GM12878 (cell line): ENCODE measurements around the gene UTP25. TPM values are rescaled to one million over a fixed set of nuclear protein-coding genes. Genes with fewer than 3 reads are reported as not detected.

Source experiments
- CUX1 ChIP-seq: IDR thresholded peaks from 2 replicates; pipeline ENCODE4 v1.6.1; 2012; ENCODE audit warnings: improper control_type of control experiment, low read depth, low read length; ENCODE audit not compliant: insufficient replicate concordance
- MYB ChIP-seq: fragments of 150-350 bp; IDR thresholded peaks from 2 replicates; pipeline ENCODE4 v1.6.1; 2014; ENCODE audit warnings: mild to moderate bottlenecking, low read depth, low read length, borderline replicate concordance
- RELB ChIP-seq: fragments of 450-650 bp; IDR thresholded peaks from 2 replicates; pipeline ENCODE4 v1.6.1; 2017; ENCODE audit warnings: low read depth, mild to moderate bottlenecking, moderate library complexity
- SIX5 ChIP-seq: IDR thresholded peaks from 2 replicates; pipeline ENCODE4 v1.6.1; 2011; ENCODE audit warnings: mild to moderate bottlenecking, low read depth, low read length, moderate library complexity; ENCODE audit not compliant: severe bottlenecking
- polyA plus RNA-seq, 11 experiments: library from polyadenylated mRNA; depleted of rRNA in 4 of 11; unstranded in 6 of 11; stranded (reverse) in 5 of 11; fragments of >200 nt; fragmentation: Nextera tagmentation in 4 of 11; fragmentation: Illumina TruSeq in 1 of 11; extraction: Ambion mirVana in 4 of 11; extraction: Trizol in 1 of 11; gene quantifications; 1 replicate in 1 of 11; 2 replicates in 10 of 11; pipeline versions ENCODE4 v1.2.1 to v1.2.3, GENCODE V29; 2011 to 2016; ENCODE audit warnings: inconsistent platforms in 2 of 11, missing spikeins in 2 of 11, low read depth in 1 of 11
- total RNA-seq, 4 experiments: library from RNA; depleted of rRNA in 3 of 4; stranded (reverse); fragments of >200 nt in 3 of 4; fragmentation: Illumina TruSeq in 1 of 4; extraction: Trizol in 1 of 4; gene quantifications; 2 replicates each; pipeline versions ENCODE4 v1.2.1 to v1.2.3, GENCODE V29; 2013 to 2021

UTP25 gene
- total and polyA plus RNA-seq, 10 of the 15 experiments (the other 5 are each of a cell fraction or from before 2014, with no cell fraction given) = 3.0 to 13.3 (median 8.5) TPM

DNA sequence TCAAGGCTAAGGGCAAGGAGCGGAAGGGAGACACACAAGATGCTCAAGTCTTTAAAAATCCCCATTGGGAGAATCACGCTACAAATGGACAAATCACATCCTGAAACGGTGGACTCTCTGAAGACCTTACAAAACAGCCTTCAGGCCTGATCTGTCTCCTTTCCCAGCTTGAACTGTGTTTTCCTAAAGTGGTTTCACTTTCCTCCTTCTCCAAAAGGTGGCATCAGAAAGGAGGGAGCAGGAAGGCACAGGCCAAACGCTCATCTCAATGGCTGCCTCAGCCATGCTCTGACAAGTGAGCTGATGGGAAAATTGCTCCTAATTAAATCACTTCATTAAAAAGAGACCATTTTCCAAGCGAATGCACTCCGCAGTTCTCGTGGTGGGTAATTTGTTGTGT, 47.7 kb downstream of the UTP25 start (continued):
- no peak for TF ChIP-seq RELB
- no peak for TF ChIP-seq MYB
- no peak for TF ChIP-seq SIX5
- TF ChIP-seq CUX1 = no peak
